COLO829 (cell line): Measurements from ENCODE around the gene HSD11B1L.
A peak's percentile ranks its signal among the peaks of the same experiment; 100 is the strongest.
"Not testable (repeated sequence)": the region's sequence is repeated elsewhere in the genome, so short reads cannot be mapped to it uniquely, and the experiment has no call there.

Experiments used
- DNase-seq: peaks from one replicate; pipeline ENCODE4 v3.0.0; 2012; ENCODE audit warnings: low spot score

HSD11B1L gene

DNA sequence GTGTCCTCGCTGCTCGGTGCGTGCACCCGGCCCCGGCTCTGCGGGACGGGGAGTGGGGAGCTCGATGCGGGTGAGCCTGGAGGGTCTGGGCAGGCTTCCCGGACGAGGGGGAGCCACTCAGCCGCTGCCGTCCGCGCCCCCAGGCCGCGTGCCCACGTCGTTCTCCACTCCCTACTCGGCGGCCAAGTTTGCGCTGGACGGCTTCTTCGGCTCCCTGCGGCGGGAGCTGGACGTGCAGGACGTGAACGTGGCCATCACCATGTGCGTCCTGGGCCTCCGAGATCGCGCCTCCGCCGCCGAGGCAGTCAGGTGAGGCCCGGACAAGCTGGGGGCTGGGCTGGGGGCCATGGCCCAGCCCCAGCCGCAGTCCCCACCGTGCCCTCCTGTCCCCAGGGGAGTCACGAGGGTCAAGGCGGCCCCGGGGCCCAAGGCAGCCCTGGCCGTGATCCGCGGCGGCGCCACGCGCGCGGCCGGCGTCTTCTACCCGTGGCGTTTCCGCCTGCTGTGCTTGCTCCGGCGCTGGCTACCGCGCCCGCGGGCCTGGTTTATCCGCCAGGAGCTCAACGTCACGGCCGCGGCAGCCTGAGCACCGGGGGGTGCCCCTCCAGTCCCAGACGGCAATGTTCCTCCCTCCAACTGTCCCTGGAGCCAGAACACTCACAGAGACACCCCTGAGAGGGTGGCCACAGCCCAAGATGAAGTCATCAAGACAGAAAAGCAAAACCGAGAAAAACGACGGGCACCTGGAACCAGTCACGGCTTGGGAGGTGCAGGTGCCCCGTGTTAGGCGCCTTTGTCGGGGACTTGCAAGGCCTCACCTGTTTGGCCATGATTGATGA, 6.8 kb downstream of the HSD11B1L start:
- no peak for DNase-seq

DNA sequence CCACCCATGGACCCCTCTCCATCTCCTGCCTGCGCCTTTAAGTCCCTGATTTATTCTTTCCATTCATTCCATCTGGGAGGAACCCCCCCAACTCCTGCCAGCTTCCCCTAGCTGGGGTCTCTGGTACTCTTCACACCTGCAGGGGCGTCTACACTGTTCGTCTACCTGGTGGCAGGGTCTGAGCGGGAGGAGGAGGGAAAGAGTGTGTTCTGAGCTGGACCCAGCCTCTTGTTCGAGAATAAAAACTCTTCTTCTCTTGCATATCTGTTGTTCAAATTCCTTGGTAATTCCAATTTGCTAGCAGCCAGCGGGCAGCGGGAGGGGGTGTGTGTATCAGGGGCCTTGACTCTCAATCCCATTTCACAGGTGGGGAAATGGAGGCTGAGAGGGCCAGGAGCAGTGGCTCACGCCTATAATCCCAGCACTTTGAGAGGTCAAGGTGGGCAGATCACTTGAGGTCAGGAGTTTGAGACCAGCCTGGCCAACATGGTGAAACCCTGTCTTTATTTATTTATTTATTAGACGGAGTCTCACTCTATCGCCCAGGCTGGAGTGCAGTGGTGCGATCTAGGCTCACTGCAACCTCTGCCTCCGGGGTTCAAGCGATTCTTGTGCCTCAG, 7.5 kb downstream of the HSD11B1L start:
- not testable (repeated sequence) for DNase-seq

DNA sequence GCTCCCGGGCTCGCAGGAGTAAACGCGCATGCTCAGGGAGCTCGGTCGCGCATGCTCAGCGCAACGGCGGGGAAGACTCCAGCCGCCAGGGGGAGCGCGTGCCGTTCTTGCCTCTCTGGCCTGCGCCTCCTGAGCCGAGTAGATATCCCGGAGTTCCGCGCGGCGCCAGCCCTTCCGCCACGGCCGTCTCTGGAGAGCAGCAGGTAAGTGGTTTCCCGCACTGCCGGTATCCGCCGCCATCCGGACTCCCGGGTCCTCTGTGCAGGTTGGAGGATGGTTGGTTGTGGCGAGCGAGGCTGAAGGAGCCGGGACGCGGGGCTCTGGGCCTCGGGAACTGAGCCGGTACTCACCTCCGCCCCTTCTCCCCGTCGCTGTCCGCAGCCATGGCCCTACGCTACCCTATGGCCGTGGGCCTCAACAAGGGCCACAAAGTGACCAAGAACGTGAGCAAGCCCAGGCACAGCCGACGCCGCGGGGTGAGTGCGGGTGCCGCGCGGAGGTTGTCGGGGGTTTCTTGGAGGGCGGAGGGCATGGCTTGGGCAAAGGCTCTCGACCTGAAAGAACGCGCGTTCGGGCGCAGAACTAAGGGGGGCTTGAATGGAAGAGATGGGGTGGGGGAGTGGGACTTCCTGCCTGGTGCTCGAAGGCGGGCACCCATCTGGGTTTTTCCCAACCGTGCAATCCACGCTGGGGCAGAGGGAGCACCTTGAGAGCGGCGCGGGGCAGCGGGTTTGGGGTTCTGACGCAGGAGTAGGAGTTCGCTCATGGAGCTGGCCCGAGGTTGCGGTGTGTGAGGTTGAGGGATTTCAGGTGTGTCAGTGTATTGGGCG, 9.5 kb downstream of the HSD11B1L start, which contains the start of gene RPL36:
RPL36 (plus strand) TSS at position 171 of the 830 bp plus-strand sequence; CDS start at position 384, 213 bp downstream.
- DNase-seq, result peak; percentile 99

DNA sequence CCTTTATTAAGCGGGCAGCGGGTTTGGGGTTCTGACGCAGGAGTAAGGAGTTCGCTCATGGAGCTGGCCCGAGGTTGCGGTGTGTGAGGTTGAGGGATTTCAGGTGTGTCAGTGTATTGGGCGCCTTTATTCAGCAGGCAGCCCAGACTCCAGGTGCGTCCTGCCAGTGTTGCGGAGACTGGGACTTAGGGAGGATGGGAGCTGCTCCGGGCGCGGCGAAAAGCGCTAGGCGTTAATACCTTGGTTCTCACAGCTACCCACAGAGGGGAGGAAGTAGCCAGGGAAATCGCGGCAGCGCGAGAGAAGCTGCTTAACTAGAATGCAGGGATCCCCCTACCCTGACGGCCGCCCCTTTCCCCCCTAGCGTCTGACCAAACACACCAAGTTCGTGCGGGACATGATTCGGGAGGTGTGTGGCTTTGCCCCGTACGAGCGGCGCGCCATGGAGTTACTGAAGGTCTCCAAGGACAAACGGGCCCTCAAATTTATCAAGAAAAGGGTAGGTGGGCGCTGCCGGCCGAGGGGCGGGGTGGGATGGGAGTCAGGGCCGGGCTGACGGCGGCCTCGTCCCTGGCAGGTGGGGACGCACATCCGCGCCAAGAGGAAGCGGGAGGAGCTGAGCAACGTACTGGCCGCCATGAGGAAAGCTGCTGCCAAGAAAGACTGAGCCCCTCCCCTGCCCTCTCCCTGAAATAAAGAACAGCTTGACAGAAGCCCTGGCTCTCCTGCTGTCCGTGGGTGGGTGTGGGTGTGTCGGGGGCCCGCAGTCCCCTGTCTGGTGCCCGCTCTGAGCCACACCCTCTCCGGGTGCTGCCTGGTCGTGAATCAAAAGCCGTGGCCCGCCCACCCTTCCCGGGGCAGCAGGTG, 10.4 kb downstream of the HSD11B1L start:
- DNase-seq, result peak; percentile 38

DNA sequence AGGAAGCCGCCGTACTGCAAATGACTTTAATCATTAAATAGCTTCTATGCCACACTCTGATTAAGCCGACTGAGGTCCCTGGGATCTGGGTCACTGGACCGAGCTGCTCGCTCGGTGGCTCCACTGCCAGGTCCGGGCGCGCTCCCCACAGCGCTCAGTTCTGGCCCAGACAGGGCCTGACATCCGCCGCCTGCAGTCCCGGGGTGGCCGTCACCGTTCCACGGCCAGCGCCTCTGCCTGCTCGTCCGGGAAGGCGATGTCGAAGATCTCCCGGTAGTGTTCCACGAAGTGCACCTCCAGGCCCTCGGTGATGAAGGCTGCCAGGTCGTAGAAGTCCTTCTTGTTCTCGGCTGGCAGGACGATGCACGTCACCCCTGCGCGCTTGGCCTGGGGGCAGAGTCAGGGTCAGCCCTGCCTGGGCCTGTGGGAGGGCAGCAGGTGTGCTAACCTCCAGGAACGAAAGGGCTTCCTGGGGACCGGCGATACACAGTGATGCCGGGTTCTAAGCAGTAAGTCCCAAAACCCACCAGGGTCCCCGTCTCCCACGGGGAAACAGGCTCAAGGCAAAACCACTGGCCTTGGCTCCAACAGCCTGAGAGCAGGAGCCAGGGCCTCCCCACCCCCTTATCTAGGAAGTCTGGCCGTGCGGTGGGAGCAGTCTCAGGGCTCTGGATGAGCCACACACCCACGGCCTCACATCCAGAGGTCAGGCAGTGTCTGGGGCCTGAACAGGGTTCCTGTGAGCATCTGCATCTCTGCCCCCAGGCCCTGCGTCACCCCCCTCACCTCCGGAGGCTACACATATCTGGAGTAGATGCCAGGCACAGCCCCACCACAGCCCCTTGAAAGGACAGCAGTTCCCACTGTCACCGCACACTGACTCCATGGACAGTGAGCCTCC, 11.2 kb downstream of the HSD11B1L start:
- no peak for DNase-seq

DNA sequence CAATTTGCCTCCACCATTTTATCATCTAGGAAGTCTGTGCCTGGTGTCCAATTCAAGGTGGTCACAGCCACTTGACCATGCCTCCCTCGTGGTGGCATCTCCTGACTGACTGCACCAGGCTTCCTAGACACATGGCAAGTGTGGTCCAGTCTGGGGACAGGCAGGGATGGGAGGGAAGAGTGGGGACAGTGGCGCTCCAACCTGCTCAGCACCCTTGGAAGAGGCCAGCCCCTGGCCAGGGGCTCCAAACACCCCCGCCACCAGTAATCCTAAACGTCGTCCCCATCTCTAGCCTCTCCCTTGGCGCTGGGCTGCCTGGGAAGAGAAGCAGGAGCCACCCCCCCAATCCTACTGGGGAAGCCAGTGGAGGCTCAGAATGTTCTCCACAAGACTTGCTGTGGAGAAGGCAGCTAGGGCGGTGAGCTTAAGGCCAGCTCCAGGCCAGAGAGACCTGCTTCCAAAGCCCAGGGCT, 11.9 kb downstream of the HSD11B1L start:
- DNase-seq, result no peak

DNA sequence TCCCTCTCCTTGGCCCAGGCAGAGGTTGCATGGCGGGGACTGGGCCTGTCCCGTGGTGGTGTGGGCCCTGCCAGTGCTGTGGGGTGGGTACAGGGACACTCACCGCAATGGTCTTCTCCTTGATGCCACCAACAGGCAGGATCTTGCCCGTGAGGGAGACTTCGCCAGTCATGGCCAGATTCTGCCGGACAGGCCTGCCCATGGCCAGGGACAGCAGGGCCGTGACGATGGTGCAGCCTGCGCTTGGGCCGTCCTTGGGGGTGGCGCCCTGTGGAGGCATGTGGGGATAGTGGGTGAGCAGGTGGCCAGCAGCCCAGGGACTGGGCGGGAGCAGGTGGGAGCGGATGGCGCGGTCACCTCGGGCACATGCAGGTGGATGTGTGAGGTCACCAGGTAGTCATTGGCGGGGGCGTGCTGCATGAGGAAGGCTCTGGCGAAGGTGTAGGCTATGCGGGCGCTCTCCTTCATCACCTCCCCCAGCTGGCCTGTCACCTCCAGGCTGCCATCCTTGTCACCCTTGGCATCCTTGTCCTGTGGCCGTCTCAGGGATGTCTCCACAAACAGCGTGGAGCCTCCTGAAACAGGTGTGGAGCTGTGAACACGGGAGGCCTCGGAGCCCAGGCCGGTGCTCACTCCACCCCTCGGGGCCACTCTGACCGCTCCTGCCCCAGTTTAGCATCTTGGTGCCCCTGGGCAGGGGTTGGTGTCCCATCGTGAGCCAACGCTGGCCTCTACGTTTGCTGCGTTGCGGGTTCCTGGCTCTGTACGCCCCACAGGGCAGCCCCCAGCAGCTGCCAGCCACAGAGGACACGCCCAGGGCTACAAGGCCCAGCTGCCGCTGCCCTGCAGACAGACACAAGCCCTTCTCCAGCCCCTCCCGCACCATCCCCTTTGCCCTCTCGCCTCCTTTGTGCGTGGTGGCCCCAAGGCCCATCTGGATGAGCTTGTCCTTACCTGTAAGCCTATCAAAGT, 12.7 kb downstream of the HSD11B1L start:
- no peak for DNase-seq

DNA sequence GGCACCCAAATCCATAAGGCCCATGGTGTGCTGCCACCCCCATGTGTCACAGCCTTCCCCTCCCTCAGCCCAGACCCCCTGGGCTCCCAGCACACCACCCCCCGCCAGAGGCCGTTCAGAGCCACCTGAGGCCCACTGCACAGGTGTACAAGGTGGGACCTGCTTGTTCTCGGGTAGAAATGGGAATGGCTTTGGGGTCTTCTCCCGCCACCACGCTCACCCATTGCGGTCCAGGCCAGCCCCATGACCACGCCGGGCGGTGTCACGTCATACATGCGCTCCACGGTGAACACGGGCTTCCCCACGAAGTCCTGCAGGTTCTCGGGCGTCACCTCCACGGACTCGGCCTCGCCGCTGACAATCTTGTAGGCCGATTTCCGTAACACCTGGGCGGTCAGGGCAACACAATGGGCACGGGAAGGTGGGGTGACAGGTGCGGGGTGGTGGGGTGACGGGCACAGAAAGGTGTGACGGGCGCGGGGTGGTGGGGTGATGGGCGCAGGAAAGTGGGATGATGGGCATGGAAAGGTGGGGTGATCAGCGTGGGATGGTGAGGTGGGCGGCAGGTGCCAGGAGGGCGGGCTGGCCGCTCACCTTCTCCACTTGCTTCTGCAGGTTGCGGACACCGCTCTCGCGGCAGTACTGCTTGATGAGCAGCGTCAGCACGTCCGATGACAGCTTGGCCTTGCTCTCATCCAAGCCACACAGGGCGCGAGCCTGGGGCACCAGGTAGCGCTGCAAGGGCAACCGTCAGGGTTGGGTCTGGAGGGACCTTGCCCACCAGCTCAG, 13.5 kb downstream of the HSD11B1L start:
- no peak for DNase-seq

DNA sequence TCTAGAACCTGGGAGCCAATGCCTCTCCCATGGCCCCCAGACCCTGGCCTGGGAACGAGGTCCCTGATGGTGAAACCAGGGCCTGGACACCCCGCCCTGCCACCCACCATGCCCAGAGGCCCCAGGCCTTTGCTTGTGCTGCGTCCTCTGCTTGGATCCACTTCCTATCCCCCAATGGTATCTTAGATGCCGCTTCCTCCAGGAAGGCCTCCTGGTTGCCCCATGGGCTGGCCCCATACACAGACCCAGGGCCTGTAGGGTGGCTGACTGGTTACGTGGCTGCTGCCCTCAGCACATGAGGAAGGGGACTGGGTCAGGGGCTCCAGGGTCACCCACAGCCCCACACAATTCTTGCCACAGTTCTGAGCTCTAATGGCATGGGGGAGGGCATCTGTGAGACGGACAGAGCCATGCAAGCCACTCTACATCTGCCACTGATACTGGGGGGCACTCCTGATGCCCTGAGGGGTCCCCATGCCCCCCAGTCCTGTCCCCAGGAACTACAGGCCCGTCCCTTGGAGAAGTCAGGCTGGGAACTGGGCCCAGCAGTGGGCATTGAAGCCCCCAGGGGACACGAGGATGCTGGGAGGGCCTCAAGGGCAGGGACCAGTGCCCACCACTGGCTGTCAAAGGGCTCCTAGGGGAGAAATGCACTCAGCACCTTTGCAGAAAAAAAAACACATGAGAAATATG, 14.3 kb downstream of the HSD11B1L start:
- DNase-seq, result no peak

DNA sequence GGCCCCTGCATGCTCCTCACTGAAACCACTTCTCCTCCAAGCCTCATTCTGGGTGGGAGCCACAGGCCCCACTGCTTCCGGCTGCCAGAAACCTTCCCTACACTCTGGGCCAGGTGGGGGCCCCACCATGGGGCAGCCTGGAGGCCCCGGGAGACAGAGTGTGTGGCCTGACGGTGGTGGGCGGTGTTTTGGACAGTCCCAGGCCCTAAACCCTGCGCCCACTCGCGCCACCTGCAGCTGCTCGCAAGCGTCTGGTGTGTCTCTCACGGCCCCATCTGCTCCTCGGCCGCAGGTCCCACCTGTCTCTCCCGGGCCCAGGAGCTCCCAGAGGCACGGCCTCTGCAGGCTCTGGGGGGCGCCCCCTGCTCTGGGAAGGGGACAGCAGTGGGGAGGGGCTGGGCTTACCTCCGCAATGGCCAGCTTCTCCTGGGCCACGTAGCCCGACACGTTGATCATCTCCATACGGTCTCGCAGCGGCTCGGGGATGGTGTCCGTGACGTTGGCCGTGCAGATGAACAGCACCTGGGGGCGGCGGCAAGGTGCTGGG, 14.9 kb downstream of the HSD11B1L start:
- DNase-seq, result no peak

DNA sequence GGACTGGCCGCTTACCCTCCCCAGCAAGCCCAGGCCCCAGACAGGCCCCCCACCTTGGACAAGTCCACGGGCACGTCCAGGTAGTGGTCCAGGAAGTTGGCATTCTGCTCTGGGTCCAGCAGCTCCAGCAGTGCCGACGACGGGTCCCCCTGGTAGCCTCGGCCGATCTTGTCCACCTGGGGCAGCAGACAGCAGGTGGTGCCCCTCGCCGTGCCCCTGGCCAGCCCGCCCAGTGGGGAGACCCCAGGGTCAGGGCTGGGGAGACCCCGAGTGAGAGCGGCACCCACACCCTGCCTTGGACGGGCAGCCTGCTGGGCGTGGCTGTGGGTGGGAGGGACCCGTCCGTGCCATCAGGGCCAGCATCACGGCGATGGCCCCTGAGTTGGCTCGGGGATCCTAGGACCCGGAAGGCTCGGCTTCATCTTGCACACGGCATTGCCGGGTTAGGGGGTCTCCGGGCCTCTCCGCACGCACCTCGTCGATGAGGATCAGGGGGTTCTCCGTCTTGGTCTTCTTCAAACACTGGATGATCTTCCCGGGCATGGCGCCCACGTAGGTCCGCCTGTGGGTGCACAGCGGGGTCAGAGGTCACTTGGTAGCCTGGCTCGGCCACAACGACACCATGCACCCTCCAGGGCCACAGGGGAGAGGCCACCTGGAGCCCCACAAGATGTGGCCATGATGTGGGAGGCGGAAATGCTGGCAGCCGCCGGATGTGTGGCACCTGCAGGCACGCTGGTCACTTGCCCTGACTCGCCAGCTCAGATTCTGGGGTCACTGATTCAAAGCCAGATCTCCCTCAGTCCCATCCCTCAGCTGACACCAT, 15.6 kb downstream of the HSD11B1L start:
- no peak for DNase-seq

DNA sequence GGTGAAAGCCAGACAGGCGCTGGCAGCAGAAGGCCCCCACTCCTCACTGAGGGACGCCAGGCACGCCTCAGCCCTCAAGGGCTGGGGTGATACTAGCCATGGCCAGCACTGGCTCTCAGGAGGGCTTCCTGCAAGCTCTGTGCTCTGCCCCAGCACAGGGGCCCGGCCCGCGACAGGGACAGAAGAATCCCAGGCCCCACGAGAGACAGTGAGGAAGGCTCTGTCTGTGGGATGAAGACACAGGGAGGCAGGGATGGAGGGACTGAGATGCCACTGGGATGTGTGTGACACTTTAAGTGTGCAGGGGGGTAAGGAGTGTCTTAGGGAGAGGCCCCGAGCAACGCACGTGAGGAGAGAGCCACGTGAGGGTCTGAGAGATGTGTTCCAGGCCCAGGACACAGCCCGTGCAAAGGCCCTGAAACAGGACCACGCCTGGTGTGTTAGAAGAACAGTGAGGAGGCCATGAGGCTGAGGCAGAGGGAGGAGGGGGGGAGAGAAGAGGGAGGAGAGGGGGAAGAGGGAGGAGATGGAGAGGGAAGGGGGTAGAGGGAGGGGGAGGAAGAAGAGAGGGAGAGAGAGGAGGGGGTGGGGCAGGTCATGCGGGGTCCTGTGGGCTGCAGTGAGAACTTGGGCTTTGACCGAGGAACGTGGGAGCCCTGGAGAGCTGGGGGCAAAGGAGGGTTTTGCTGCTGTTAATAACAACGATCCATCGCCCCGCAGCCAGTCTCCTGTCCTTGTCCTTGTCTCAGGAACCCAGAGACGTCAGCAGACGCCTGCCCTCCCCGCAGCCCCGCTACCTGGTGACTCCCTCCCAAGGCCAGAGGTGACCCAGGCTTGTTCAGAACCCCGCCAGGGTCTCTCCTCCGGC, 16.4 kb downstream of the HSD11B1L start:
- DNase-seq, result no peak

DNA sequence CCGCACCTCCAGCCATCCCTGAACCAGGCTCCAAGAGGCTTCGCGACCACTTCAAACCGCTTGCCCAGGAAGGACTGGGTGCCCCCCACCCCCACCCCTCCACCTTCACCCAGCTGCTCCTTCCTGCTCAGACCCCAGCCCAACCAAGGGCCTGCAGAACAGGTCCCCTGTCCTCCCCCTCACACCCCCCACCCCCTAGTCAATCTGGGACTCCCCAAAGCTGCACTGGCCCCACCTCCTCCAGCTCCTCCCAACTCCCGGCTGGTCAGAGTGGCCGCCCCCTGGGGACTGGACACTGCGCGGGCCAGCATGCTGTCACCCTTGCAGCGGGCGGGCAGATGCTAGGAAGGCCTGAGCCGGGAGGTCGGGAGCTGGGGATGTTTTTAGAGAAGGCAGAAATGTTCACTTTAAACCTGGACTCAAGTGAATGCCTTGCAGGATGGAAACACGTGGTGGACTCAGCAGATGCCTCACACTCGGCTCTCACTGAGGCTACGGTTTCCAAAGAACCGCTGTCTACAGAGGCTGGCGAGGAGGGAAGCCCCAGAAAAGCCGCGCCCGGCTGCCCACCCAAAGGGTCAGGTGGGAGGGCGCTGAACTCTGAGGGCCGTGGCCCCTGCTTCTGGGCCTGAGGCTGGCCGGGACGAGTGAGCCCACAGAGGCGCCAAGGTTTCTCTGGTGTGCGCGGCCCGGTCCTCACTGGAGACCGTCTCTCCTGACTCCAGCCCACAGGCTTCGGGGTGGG, 17.2 kb downstream of the HSD11B1L start:
- DNase-seq, result no peak

DNA sequence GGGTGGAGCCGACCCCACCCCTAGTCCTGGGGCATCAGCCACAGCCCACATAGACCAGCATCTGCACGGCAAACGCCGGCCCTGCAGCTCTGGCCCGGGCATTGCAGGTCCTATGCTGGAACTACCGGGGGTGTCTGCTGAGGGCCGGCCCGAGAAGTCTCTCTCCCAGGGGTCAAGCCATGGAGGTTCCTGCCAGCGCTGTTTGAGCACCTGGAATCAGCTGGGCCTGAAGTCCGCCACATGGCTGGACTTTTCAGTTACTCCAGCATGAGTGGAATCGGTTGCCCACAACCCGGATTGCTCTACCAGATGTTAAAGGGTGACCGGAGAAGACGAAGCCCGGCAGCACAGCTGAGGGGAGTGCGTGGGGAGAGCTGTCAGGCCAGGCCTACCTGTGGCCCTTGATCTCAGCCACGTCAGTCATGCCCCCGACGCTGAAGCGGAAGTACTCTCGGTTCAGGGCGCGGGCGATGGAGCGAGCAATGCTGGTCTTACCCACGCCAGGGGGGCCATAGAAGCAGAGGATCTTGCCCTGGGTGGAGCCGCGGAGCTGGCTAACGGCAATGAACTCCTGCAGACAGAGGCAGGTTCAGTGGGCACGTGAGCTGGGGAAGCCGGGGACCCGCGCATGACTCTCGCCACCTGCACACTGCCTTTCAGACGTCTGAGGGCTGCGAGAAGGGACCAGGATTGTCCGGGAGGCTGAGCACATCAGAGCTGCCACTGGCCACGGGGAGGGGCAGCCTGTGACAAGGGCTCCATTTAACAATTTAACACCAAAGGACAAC, 18.0 kb downstream of the HSD11B1L start:
- DNase-seq, result no peak
